ENCODE measurements around the gene GNB1.

GRCh38 chr1:1771096-1771495 is 119.8 kb downstream of the GNB1 start:
- TF ChIP-seq CTCF (conservative IDR thresholded peaks at IDR 0.05; ENCODE audit: low read depth, low read length) = no peak
- no peak for TF ChIP-seq EZH2 (IDR thresholded peaks at IDR 0.05; ENCODE audit: borderline replicate concordance, low read depth, low read length, poor library complexity, severe bottlenecking)
